GM18511 (cell line): ENCODE data around the gene PARP9.
A peak's percentile ranks its signal among the peaks of the same experiment; 100 is the strongest.
"Not testable (repeated sequence)": the region's sequence is repeated elsewhere in the genome, so short reads cannot be mapped to it uniquely, and the experiment has no call there.

Experiments used
- ATAC-seq: cut with Tn5 transposase; IDR thresholded peaks from one replicate; pipeline ENCODE4 v1.9.1; 2021; ENCODE audit warnings: mild to moderate bottlenecking, moderate library complexity; ENCODE audit not compliant: unreplicated experiment

Gene PARP9

DNA sequence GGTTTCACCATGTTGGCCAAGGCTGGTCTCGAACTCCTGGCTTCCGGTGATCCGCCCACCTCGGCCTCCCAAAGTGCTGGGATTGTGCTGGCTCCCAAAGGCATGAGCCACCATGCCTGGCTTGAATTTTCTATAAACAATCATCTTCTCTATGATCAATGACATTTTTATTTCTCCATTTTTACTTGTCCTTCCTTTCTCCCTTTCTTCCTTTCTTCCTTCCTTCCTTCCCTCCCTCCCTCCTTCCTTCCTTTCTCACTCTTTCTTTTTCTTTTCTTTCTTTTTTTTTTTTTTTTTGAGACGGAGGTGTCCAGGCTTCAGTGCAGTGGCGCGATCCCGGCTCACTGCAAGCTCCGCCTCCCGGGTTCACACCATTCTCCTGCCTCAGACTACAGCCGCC is 40.8 kb downstream of the PARP9 start:
- ATAC-seq, result no peak

DNA sequence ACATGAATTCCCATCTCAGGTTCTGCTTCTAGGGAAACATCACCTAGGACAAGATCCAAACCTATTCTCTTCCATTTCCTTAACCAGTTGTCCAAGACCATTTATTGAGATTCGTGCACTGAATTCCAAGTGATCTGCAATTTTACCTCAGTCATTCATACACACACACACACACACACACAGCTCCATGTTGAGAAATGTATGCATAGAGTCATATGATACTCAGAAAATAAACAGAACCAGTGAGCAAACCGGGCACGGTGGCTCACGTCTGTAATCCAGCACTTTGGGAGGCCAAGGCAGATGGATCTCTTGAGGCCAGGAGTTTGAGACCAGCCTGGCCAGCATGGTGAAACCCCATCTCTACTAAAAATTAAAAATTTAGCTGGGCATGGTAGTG is 43.2 kb downstream of the PARP9 start:
- no peak for ATAC-seq

DNA sequence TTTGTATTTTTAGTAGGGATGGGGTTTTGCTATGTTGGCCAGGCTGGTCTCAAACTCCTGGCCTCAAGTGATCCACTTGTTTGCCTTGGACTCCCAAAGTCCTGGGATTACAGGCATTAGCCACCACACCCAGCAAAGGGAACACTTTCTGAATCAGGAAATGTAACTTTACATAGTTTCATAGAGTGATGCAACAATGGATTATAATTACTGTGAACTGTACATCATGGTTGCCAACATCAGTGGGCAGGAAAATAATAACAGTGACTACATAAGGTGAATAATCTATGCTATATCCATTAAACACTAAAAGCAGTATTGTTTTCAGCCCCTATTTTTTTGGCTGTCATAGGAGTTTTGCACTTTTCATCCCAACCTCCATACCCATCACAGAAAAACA is 44.4 kb downstream of the PARP9 start:
- ATAC-seq, result no peak

DNA sequence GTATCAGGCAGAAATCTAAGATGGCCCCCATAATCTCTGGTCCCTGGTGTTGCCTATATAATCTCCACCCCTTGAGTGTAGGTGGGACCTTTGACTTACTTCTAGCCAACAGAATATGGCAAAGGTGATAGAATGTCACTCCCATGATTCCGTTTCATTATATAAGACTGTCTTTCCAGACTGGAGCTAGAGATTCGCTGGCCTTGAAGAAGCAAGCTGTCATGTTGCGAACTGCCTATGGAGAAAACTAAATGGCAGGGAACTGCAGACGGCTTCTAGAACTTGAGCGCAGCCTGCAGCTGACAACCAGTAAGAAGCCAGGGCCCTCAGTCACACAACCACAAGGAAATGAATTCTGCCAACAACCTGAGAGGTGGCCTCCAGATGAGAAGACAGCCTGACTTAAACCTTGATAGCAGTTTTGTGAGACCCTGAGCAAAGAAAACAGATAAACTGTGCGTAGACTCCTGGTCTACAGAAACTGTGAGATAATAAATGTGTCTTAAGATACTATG is 47.2 kb downstream of the PARP9 start:
- ATAC-seq, result no peak

DNA sequence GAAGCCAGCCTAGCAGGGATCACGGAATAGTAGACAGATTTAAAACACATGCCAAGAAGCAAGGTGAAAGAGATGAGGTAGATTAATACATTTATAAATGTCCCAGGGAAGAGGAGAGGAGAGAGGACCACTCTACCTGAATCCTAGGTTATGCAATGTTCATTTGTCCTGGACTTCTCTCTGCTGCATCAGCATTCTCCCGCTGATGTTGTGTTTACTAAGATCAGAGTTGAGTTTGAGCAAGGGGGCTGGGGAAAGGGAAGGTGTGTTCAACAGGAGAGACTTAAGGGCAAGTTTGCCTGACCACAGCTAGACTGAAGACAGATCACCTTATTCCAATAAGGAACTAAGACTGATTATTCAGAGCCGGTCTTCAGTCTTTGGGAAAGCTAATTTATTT is 48.2 kb downstream of the PARP9 start:
- ATAC-seq, result no peak

DNA sequence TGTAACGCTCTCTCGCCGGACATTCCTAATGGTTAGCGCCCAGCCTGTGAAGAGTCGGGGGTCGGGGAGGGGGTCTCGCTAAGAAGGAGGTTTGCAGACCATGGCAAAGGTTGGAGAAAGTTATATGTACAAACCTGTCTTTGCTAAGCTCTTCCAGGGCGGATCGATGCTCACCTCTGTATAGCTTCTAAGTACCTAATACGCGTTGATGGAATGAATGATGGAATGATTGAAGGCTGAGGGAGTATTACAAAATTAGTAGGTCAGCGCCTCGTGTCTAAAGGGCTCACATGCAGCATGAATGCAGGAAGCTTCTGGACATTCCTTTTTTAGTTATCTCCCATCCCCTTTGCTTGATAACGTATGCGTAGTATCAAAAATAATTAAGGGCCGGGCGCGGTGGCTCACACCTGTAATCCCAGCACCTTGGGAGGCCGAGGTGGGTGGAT is 49.1 kb downstream of the PARP9 start:
- ATAC-seq, result no peak

DNA sequence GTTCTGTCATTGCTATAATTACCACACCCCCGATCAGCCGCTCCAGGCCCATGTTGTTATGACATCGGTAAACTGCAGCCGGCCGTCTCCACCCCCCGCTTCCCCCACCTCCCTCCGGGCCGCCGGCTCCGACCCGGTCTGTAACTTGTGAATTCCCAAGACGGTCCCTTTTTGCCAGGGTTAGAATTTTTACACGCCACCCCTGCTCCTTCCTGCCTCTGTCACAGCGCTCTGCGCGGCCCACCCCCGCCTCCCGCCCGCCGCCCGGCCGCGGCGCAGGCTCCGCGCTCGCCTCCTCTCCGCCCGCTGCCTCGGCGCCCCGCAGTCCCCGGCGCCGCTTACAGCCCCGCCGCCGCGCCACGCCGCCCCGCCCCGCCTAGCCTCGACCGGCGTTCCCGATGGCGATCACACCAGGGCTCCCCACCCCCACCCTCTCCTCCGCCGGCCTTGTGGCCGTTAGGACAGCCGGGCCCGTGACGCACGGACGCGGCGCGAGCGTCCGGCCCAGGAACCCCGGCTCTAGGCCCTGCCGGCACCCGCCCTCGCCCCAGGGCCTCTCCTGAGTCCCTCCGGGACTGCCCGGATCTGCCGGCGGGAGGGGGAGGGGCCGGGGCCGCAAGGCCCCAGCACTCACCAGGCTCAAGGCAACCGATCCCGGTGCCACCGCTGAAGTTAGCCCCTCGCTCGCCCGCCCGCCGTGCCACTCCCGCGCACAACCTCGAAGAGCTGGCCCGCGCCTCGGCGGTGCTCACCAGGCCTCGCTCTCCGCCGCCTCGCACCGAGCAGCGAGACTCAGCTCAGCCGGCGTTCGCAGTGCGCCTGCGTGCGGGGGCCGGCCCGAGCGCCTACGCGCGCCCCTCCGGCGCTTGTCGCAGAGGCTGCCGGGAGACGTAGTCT is 49.7 kb downstream of the PARP9 start, which contains the start of gene KPNA1:
Gene KPNA1 (minus strand): TSS at position 817 of the 897 bp plus-strand sequence. CDS start 18,374 bp downstream, outside the sequence.
- ATAC-seq, result peak; percentile 87

DNA sequence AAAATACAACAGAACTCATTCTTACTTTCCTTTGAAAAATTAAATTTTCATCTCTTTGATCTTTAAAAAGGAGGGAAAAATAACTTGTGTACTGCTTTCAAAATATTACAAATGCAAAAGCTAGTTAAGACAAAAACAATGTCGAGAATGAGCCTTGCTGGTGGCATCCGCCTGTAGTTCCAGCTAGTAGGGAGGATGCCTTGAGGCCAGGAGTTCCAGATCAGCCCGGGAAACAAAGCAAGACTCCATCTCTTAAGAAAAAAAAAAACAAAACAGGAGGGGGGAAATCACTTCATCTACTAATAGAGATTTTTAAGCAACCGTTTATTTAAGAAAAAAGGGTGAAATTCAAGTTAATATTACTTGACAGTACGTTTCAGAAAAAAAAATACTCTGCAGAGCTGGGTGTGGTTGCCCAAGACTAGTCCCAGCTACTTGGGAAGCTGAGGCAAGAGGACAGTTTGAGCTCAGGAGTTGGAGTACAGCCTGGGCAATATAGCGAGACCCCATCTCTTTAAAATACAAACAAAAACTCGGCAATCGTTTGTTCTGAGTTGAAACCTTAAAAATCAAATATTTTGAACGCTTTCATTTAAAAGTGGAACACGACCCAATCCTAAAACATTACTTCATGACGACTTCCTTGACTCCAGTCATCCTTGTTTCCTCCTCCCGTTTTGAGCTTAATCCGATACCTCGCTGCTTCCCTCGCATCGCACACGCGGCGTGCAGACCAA is 50.5 kb downstream of the PARP9 start:
- no peak for ATAC-seq

DNA sequence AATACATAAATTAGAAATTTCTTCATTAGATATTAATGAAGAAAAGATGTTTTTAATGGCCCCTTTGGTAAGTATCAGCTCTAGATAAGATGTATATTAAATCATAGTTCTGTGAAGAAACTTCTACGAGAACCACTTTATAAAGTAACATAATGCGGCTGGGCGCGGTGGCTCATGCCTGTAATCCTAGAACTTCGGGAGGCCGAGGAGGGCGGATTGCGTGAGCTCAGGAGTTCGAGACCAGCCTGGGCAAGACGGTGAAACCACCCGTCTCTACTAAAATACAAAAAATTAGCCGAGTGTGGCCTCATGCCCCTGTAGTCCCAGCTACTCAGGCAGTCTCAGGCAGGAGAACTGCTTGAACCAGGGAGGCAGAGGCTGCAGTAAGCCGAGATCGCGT is 51.8 kb downstream of the PARP9 start:
- ATAC-seq, result no peak

DNA sequence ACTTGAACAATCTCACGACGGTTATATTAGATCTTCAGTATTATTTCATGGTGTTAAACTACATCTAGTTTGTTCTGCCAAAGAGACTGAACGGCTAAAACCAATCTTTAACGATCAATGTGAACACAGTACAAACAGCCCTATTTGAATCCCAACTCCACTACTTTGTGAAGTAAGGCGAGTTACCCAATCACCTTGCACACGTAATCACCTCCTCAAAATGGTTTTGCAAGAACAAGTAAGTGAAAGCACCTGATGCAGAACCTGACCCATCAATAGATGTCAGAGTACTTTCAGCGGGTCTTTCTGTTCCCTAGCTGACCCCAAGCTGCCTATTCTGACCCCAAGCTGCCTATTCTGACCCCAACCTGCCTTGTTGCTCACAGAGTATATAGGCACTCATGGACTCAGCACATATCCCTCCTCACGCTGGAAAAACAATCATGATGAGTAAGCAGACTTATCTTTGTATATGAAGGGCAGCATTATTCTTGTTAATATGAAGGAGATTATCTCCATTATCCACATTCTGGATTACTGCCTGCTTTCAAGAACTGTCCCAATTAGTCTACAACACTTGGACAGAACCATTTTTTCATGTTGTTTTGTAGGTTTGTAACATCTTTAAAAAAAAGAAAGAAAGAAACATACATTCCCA is 53.1 kb downstream of the PARP9 start:
- ATAC-seq, result no peak

DNA sequence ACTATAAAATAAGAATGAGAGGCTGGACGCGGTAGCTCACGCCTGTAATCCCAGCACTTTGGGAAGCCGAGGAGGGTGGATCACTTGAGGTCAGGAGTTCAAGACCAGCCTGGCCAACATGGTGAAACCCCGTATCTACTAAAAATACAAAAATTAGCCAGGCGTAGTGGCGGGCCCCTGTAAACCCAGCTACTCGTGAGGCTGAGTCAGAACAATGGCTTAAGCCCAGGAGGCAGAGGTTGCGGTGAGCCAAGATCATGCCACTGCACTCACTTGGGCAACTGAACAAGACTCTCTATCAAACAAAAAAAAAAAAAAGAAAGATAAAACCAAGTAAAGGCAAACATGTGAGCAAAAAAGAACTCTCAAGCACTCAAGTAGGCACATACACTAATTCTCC is 55.2 kb downstream of the PARP9 start:
- ATAC-seq, result not testable (repeated sequence)

DNA sequence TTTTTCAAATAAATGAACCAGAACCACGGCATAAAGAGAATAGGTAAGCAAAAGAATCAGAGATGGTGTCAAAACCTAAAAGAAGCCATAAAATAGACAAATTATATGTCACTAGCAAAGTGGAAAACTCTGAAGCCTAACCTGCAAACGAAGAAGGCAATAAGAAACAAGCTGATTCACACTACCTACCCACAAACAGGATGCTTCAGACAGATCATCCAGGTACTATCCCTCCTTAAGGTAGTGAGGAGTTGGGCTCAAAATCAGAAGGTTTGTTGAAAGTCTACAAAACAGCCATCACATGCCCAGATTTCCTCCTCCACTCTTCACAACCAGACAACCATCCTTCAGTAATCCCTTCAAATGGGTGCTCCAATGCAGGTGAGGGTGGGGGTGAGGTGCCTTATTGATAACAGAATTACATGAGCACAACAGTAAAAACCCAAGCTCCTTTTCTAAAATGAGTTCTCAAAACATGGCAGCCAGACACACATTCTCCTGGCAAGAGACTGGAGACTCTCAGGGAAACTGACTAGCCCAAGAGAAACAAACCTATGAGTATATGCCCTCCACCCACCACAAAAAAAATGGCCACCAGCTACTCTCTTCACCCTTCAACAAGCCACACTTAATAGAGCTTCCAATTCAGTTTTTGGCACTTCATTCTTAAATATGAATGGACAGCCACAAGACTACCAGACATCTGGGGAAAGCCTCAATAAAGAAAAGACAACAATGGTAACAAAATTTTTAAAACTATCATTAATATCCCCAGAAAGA is 55.8 kb downstream of the PARP9 start:
- no peak for ATAC-seq

DNA sequence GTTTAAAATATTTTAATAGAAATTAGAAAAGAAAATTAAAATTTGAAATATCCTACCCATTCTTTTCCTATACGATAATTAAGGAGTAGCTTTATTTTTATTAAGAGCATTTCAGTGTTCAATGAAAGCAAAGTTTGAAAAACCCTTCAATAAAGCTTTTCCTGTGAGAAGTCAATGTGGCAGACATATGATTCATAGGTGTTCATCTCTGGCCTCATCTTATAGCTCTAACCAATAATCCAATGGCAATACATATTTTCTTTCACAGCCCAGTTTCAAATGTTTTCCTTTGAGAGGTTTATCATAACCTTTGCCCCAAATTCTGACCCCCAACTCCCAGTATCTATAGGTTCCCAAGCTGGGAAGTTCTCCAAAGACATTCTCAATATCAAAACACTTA is 57.6 kb downstream of the PARP9 start:
- ATAC-seq, result no peak

DNA sequence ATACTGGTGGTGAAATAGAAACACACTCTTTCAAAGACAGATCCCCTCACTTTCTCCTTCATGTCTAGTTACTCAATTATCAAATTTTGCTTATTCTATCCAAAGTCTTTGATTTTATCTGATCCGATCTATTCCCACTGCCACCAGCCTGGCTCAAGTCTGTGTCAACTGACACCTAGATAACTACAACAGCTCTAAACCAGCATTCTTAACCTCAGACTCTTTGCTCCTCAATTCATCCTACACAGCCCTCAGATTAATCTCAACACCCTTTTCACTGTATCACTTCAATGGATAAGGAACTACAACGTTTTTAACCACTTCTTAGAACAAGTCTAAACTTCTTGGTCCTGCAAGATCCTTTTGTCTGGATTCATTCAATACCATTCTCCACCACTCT is 58.4 kb downstream of the PARP9 start:
- ATAC-seq, result no peak

DNA sequence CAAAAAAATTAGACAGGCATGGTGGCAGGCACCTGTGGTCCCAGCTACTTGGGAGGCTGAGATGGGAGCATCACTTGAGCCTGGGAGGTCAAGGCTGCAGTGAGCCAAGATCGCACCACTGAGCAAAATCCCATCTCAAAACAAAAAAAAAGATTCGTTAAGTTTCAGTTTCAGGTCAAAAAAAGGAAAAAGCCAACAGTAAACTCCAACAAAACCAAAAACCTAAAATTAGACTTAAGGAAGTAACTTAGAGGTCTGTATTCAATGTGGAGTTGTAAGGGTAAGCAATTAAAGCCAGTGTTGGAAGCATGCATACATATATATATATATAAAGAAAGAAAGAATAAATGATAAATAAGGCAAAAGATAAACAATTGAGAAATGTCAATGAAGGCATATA is 61.2 kb downstream of the PARP9 start:
- ATAC-seq, result no peak

DNA sequence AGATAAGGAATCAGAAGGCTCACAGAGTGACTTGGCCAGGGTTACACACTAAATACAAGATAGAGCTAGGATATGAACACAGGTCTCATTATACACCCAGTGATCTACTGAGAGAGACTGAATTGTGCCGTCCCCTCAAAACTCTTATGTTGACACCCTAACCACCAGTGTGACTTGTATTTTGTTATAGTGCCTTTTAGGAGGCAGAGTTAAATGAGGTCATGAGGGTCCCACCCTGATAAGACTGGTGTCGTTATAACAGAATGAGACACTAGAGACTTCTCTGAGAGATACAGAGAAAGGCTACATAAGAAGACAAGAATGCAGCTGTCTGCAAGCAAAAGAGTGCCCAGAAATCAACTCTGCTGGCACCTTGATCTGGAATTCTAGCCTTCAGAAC is 62.0 kb downstream of the PARP9 start:
- no peak for ATAC-seq

DNA sequence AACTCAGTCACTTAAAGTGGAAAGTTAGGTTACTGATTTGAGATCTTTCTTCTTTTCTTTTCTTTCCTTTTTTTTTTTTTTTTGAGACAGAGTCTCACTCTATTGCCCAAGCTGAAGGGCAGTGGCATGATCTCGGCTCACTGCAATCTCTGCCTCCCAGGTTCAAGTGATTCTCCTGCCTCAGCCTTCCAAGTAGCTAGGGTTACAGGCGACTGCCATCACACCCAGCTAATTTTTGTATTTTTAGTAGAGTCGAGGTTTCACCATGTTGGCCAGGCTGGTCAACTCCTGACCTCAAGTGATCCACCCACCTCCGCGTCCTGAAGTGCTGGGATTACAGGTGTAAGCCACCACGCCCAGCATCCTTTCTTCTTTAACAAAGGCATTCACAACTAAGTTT is 63.1 kb downstream of the PARP9 start:
- not testable (repeated sequence) for ATAC-seq

DNA sequence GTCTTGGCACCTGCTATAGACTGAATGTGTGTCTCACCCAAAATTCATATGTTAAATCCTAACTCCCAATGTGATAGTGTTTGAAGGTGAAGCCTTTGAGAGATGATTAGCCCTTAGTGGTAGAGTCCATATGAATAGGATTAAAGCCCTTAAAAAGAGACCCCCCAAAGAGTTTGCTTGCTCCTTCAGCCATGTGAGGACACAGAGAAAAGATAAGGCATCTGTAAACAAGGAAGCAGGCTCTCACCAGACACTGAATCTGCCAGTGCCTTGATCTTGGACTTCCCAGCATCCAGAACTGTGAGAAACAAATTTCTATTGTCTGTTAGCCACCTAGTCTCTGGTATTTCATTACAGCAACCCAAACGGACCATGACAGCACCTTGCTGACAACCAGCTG is 65.9 kb downstream of the PARP9 start:
- ATAC-seq, result no peak

DNA sequence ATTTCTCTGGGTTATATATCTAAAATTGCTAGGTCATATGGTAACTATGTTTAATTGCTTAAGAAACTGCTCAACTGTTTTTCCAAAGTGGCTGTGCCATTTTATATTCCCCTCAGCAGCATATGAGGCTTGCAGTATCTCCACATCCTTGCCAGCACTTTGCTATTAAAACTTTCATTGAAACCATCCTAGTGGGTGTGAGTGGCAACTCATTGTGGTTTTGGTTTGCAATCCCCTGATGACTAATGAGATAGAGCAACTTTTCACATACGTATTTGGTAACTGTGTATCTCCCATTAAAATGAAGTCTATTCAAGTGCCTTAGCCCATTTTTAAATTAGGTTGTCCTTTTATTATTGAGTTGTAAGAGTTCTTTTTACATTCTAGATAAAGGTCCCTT is 66.7 kb downstream of the PARP9 start:
- ATAC-seq, result peak; percentile 99

DNA sequence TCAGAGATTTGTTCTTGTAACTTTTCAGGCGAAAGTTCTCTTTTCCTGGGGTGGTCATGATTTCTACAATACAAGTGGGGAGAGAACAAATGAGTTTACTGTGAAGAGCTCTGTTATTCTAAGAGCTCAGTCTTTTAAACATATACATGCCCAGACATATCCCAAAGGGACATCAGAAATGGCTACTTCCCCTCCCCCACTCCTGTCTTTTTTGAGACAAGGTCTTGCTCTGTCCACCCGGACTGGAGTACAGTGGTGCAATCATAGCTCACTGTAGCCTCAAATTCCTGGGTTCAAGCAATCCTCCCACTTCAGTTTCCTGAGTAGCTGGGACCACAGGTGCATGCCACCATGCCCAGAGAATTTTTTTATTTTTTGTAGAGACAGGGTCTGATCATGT is 67.6 kb downstream of the PARP9 start:
- no peak for ATAC-seq

DNA sequence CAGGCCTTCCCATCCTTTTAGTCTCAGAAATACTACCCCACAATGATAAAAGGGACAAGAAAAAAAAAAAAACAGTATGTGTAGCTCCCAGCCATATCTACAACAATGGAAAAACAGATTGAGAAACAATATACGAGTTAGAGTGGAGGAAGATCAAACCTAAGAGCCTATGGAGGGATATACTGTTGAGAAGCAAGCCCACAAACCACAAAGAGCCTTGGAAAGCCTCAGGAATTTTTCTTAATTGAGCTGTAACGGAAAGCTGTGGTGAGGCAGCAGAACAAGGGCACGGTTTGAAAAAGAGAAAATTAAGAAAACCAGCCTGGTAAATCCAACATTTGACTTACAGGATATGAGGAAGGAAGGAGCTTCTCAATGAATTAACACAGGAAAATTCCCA is 70.8 kb downstream of the PARP9 start:
- ATAC-seq, result no peak
